ENCODE data around the gene ASB4.
"Not testable (repeated sequence)": the region's sequence is repeated elsewhere in the genome, so short reads cannot be mapped to it uniquely, and the experiment has no call there.

The ASB4 gene

DNA sequence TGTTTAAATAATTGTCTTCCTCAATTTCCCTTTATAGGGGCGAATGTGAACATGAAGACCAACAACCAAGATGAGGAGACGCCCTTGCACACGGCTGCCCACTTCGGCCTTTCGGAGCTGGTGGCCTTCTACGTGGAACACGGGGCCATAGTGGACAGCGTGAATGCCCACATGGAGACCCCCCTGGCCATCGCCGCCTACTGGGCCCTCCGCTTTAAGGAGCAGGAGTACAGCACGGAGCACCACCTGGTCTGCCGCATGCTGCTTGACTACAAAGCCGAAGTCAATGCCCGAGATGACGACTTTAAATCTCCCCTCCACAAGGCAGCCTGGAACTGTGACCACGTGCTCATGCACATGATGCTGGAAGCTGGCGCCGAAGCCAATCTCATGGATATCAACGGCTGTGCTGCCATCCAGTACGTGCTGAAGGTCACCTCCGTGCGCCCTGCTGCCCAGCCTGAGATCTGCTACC lies 42.1 kb downstream of the ASB4 start:
- DNase-seq = no peak

GRCh38 chr7:95529701-95530100 lies 44.0 kb downstream of the ASB4 start:
- DNase-seq = no peak

DNA sequence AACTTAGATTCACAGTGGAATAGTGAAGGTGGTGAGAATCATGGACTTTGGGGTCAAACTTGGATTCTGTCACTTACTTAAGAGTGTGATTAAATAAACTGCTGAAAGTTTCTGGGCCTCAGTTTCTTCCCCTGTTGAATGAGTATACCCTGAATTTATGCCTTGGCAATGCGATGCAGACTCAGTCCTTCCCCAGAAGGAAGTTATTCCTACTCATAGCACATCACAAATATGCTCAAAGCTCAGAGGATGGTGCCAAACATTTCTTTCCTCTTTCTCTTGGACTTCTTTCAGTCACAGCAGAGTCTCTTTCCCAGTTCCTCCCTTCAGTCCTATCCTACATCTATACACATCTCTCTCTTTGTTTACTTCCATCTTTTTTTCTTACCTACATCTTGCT lies 45.1 kb downstream of the ASB4 start:
- DNase-seq = no peak

GRCh38 chr7:95531605-95532219 lies 46.0 kb downstream of the ASB4 start:
- DNase-seq = no peak

DNA sequence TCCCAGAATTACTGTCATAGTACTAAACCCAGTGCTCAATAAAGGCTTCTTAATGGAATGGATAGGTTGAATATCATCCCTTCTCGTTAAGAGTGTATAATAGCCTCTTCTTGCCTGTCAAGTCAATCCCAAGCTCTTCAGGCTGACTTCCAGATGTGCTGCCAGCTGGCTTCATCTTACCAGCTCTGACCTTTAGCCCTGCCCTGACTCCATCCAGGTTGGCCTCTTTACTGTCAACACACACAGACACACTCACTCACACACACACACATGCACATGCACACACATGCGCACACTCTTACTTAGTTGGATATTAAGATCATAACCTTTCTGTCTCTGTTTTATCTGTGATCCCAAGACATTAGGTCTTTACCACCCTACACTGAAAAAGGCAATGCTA lies 49.1 kb downstream of the ASB4 start:
- no peak for DNase-seq

GRCh38 chr7:95535662-95536061 lies 49.9 kb downstream of the ASB4 start:
- DNase-seq = no peak

DNA sequence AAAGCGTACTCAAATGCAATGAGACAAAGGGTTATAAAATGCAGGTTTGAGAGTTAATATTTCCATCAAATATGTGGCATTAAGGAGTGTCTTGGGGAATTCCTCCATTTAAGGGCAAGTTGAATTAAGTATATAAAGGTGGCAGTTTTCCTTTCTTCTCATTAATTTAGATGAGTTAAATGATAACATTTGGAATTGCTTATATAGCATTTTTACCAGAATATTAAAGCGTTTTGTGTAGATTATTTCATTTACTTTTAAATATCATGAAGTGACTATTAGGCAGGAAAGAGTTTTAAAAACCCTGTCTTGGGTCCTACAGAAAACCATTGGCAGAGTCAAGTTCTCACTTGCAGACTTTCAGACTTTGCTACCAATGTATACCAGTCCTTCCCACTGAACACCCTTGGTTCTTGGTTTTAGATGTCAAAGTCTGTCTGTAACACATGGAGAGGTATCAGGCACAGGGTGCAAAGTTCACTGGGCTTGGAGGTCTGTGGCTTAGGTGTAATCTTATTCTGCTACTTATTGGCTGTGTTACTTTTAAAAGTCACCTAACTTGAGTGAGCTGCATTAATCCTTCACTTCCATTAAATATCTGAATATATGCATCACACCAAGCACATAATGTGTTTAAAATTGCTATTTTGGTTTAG lies 51.0 kb downstream of the ASB4 start:
- DNase-seq = no peak

DNA sequence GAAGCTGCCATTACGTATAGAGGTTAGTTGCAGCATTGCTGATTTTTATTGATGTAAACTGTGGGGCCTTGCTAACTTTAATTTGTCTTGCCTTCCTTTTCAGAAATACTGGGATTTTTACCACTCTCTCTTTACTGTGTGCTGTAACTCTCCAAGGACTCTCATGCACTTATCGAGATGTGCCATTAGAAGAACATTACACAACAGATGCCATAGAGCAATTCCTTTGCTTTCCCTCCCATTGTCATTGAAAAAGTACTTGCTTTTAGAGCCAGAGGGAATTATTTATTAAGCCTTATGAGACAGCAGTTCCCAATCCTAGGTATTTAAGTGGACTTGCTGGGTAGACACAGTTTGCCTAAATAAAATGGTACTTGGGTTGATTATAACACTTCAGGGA lies 51.7 kb downstream of the ASB4 start:
- no peak for DNase-seq

DNA sequence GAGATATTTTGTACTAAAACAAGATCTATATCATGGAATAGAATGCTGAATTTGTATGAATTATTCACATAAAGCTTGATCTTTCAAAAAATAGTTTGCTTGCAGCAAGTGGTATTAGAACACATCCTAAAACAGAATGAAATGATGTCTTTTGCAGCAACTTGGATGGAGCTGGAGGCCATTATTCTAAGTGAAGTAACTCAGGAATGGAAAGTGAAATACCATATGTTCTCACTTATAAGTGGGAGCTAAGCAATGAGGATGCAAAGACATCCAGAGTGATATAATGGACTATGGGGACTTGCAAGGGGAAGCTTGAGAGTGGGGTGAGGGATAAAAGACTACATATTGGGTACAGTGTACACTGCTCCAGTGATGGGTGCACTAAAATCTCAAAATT lies 53.7 kb downstream of the ASB4 start:
- DNase-seq = no peak

GRCh38 chr7:95540366-95540765 lies 54.6 kb downstream of the ASB4 start:
- DNase-seq = no peak

DNA sequence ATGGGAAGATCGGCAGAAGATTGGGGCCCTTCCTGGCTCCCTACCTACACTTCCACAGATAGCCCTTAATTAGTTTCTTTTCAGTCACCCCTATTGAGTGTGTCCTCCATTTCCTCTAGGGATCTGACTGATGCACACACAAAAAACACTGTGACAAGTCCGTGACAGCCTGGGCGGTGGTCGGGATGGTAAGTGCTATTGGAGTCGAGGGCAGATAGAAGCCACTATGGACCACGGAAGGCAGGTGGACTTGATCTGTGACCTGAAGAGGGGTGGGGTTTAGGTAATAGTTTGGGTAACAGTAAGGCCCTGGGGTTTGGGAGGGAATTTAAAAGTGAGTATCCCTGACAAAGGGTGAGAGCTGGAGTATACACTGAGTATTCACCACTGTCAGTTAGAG lies 57.6 kb downstream of the ASB4 start:
- no peak for DNase-seq

DNA sequence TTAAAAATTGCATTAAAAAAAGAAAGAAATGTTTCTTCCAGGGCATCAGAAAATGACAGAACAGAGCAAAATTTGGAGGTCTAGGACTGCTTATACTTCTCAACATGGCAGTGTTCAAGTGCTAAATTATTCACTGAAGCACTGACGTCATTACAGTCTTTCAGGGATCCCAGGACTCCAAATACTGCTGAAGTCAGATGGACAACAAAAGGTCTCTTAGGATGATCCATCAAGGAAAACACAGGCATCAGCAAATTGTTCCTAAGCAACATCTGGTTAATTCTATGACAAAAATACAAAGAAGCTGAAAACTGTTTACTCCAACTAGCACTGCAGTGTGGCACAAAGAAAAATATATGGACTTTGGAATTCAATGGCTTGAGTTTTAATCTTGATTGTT lies 58.4 kb downstream of the ASB4 start:
- DNase-seq = no peak

DNA sequence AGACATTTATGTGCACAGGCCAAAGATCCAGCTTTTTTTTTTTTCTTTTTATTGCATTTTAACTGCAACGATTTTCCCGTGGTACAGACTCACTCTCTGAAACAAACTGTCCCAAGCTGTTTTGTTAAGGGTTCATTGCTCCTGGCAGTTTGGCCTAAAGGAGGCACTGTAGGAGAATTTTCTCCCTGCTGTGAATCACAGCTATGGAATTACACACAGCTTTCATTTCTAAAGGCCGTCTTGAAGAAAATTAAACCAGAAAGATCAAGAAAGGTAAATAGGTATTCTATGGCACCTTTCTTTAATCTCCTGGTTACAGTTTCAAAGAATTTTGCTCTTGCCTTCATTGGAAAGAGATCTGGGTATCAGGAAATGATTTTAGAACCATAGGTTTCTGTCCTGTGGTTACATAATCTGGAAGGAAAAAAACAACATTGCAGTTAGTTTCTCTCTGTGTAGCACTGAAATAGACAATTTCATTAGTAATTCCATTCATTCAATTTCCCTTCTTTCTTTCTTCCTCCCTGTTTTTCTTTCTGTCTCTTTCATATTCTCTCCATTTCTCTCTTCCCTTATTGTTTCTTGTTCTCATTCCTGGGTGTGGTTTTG lies 59.4 kb downstream of the ASB4 start:
- no peak for DNase-seq

- no peak for DNase-seq
Observed at GRCh38 chr7:95545673-95546072, 59.9 kb downstream of the ASB4 start.

GRCh38 chr7:95546647-95547046 lies 60.9 kb downstream of the ASB4 start:
- no peak for DNase-seq

DNA sequence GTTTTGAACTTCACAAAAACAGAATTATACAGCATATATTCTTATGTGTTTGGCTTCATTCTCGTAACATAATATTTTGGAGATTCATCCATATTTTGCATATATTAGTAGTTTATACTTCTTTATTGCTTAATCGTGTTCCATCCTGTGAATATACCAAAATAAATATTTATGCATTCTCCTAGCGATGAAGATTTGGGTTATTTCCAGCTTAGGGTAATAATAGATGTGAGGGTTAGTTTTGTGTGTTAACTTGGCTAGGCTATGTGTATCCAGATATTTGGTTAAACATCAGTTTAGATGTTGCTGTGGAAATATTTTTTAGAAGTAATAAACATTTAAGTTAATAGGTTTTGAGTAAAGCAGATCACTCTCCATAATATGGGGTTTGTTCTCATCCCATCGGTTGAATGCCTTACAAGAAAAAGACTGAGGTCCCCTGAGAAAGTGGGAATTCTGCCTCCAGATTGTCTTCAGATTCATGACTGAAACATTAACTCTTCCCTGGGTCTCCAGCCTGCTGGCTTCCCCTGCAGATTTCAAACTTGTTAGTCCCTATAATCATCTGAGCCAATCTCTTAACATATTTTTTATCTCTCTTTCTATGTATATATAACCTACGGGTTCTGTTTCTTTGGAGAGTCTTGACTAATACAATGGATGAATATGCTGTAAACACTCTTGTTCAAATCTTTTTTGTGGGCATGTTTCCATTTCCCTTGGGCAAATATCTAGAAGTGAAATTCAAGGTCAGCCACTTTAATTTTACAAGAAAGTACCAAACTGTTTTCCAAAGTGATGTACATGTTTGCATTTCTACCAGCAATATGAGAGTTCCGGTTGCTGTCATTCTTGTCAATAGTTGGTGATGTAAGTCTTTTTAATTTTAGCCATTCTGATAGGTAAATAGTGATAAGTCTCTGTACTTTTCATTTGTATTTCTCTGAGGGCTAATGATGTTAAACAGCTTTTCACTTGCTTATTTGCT lies 61.9 kb downstream of the ASB4 start:
- no peak for DNase-seq

GRCh38 chr7:95549818-95550529 lies 64.2 kb downstream of the ASB4 start:
- DNase-seq = no peak

DNA sequence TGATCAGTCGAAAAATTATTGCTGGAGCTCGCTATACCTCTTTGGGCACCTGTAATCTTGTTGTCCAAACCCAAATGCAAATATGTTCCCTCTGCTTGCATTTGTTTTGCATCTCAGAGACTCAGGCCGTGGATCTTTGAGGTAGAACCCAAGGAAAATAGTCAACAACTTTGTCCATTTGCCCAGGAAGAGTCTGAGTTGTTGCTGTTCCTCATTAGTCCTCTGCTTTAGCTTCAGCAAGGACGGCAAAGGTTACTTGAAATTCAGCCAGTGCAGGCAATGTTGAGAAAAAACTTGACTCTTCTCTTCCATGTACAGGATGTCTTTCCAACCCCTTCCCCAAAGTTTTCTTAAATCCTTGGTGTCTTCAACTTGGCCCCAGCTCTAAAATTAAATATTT lies 64.8 kb downstream of the ASB4 start:
- DNase-seq = no peak

GRCh38 chr7:95552010-95552926 lies 66.5 kb downstream of the ASB4 start:
- DNase-seq = not testable (repeated sequence)

DNA sequence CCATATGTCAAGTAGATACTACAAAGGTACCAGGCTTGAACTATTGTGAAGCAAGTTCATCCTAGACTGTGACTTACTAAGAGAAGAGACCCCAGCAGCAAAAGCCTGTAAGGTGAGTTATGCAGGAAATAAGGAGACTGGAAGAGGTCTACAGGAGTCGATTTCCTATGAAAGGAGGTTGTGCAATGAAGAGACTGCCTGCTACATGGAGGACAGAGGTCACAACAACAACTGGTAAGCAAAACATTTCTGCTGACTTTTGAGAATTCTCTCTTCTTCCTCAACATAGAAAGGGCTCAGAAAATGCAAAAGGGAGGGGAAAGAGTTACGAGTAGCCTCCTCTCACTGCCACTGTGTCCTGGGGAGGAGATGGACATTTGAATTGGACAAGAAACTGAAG lies 68.2 kb downstream of the ASB4 start:
- no peak for DNase-seq

GRCh38 chr7:95556777-95557176 lies 71.0 kb downstream of the ASB4 start:
- DNase-seq = no peak

GRCh38 chr7:95558864-95559263 lies 73.1 kb downstream of the ASB4 start:
- DNase-seq = no peak

All from GF-D8 (cell line).